ENCODE data around the gene RASA3.

RASA3 gene

DNA sequence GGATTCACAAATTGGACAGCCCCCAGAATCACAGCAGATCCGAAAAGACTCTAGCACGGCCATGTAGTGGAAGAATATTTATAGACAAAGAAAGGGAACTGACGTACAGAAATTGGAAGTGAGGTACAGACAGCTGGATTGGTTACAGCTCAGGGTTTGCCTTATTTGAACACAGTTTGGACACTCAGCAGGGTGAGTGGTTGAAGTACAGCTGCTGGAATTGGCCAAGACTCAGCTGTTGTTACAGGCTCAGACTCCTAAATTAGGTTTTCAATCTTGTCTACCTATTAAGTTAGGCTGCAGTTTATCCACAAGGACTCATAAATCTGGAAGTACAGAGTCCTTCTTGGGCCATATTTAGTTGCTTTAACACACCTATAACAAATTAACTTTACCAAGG is 40.8 kb upstream of the RASA3 start:
- no peak for TF ChIP-seq CTCF (IDR thresholded peaks at IDR 0.05; ENCODE audit: low read depth, low read length)
- no peak overlapping the region for H3K4me3 ChIP-seq (ENCODE audit: low read depth, low read length)

DNA sequence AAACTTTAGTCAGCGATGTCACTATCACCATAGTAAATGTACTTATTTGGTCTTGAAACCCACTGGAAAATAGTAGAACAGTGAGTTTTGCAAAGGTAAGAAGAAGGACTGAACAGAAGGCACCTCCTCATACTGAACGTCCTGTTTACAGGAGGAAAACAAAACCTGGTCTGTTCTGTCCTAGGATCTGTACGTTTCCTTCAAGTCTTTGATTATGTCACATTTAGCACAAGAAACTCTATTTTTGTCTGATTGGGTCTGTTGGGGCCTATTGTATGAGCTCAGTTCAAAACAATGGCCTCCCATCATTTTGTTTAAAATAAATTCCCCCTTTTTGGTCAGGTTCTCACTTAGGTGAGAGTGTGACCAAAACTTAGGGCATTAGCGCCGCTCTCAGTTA is 35.5 kb upstream of the RASA3 start:
- TF ChIP-seq CTCF (IDR thresholded peaks at IDR 0.05; ENCODE audit: low read depth, low read length) = no peak
- H3K4me3 ChIP-seq (ENCODE audit: low read depth, low read length) = no peak overlapping the region

DNA sequence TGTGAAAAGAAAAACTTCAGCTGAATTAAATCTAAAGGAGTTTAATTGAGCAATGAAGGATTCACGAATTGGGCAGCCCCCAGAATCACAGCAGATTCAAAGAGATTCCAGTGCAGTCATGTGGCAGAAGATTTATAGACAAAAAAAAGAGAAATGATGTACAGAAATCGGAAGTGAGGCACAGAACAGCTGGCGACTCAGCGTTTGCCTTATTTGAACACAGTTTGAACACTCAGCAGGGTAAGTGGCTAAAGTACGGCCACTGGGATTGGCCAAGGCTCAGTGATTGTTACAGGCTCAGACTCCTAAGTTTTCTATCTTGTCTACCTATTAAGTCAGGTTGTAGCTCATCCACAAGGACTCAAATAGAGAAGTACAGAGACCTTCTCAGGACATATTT is 35.0 kb upstream of the RASA3 start:
- H3K4me3 ChIP-seq (ENCODE audit: low read depth, low read length) = no peak overlapping the region
- no peak for TF ChIP-seq CTCF (IDR thresholded peaks at IDR 0.05; ENCODE audit: low read depth, low read length)

DNA sequence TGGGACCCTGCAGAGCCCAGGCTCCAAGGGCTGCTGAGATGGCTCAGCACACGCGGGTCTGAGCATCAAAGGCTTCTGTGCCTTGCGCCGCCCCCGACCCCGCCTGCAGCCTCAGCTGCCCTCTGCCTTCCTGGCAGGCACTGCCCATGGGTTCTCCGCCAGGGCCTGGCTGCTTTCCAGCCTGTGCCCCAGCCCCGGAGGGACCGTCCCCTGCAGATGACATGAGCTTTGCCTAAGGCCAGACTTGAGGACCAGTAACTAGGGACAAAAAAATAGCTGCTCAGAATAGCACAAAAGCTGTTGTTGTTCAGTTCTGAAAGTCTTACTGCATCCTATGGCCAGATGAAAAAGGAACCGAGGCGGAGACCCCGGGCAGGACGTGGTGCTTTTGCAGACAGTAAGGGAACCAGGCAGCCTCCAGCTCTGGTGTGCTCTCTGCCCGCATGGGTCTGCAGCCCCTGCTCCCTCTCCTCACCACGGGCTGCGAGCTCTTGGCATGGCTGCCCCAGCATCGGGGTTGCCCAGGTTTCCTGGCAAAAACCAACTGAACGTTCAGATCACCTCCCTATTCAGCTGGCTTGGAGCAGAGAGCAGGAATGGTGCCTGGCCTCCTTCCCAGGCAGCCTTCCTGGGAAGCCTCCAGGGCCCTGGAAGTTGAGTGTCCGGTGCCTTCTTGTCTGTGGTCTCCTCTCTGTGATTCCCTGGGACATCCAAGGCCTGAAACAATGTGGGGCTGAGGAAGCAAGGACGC is 34.1 kb upstream of the RASA3 start:
- TF ChIP-seq CTCF (IDR thresholded peaks at IDR 0.05; ENCODE audit: low read depth, low read length) = no peak
- no peak overlapping the region for H3K4me3 ChIP-seq (ENCODE audit: low read depth, low read length)

- no peak overlapping the region for H3K4me3 ChIP-seq (ENCODE audit: low read depth, low read length)
- no peak for TF ChIP-seq CTCF (IDR thresholded peaks at IDR 0.05; ENCODE audit: low read depth, low read length)
Observed at GRCh38 chr13:114164681-114165429, 32.4 kb upstream of the RASA3 start.

GRCh38 chr13:114164053-114164452 is 31.6 kb upstream of the RASA3 start:
- TF ChIP-seq CTCF (IDR thresholded peaks at IDR 0.05; ENCODE audit: low read depth, low read length) = no peak
- H3K4me3 ChIP-seq (ENCODE audit: low read depth, low read length) = no peak overlapping the region

DNA sequence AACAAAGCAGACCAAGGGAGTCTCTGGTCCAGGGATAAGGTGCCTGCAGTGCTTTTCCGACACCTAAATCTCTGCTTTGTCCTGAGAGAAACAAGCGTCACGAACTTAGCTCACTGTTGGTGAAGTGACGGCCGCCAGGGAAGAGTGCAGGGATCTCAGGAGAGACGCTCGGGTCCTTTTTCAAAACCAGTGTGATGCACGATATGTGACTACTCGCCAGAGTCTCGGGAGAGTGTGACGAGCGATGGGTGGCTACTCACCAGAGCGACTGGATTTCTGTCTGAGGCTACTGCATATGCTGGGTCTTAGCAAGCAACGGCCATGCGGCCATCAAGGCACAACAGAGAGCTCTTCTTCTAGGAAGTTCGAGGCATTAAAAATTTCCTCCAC is 30.1 kb upstream of the RASA3 start:
- no peak overlapping the region for H3K4me3 ChIP-seq (ENCODE audit: low read depth, low read length)

More for the DNA sequence above, 30.1 kb upstream of the RASA3 start:
- TF ChIP-seq CTCF (IDR thresholded peaks at IDR 0.05; ENCODE audit: low read depth, low read length) = no peak
